Liver (tissue), 9 donors: Measurements from ENCODE around the gene ADGRL2. TPM values are rescaled to one million over a fixed set of nuclear protein-coding genes. Genes with fewer than 3 reads are reported as not detected.

Experiments used
- DNase-seq: peaks from one replicate; pipeline ENCODE4 v3.0.0-alpha.2; 2017; ENCODE audit warnings: low spot score
- H3K27ac ChIP-seq, 2 donors: one replicate each; pipeline ENCODE4 v1.7.0; 2013; ENCODE audit warnings: inconsistent platforms in 2 of 2, low read length in 2 of 2, control low read depth in 1 of 2, low read depth in 1 of 2, mild to moderate bottlenecking in 1 of 2
- H3K27me3 ChIP-seq, 4 donors: one replicate each; pipeline versions ENCODE4 v1.6.1 to v1.7.0; 2013; ENCODE audit warnings: low read length in 3 of 4, inconsistent platforms in 1 of 4, mild to moderate bottlenecking in 1 of 4, moderate library complexity in 1 of 4; ENCODE audit not compliant: control insufficient read depth in 4 of 4, insufficient read depth in 4 of 4
- H3K36me3 ChIP-seq, 4 donors: one replicate each; pipeline versions ENCODE4 v1.6.1 to v1.7.0; 2013; ENCODE audit warnings: low read length in 3 of 4, mild to moderate bottlenecking in 3 of 4, low read depth in 1 of 4, moderate library complexity in 1 of 4; ENCODE audit not compliant: control insufficient read depth in 4 of 4, insufficient read depth in 3 of 4
- H3K4me1 ChIP-seq, 4 donors: one replicate each; pipeline versions ENCODE4 v1.6.1 to v1.7.0; 2013; ENCODE audit warnings: low read length in 3 of 4, mild to moderate bottlenecking in 3 of 4, moderate library complexity in 1 of 4; ENCODE audit not compliant: control insufficient read depth in 4 of 4, insufficient read depth in 4 of 4
- H3K4me3 ChIP-seq, 3 donors: one replicate each; pipeline versions ENCODE4 v1.6.1 to v1.7.0; 2013; ENCODE audit warnings: low read length in 3 of 3, control low read depth in 1 of 3, low read depth in 1 of 3, mild to moderate bottlenecking in 1 of 3
- H3K9ac ChIP-seq, 2 donors: one replicate each; pipeline ENCODE4 v1.7.0; 2013; ENCODE audit warnings: low read length in 2 of 2, mild to moderate bottlenecking in 2 of 2, moderate library complexity in 2 of 2, control low read depth in 1 of 2, low read depth in 1 of 2
- H3K9me3 ChIP-seq, 4 donors: one replicate each; pipeline versions ENCODE4 v1.6.1 to v1.7.0; 2013; ENCODE audit warnings: low read length in 3 of 4; ENCODE audit not compliant: control insufficient read depth in 4 of 4
- EGR1 ChIP-seq, 2 donors: IDR thresholded peaks; 2 replicates each; pipeline ENCODE4 v1.6.1; 2016 to 2018; ENCODE audit warnings: antibody characterized with exemption in 2 of 2, low read depth in 2 of 2
- FOXA2 ChIP-seq: IDR thresholded peaks from 2 replicates; pipeline ENCODE4 v1.6.1; 2016; ENCODE audit warnings: antibody characterized with exemption
- GABPA ChIP-seq, 2 donors: IDR thresholded peaks in 1 of 2; conservative IDR thresholded peaks in 1 of 2; 2 replicates each; pipeline ENCODE4 v1.6.1; 2016; ENCODE audit warnings: antibody characterized with exemption in 2 of 2, mild to moderate bottlenecking in 1 of 2, moderate library complexity in 1 of 2
- HNF4A ChIP-seq, 2 donors: conservative IDR thresholded peaks; 2 replicates each; pipeline ENCODE4 v1.6.1; 2016; ENCODE audit warnings: antibody characterized with exemption in 2 of 2, mild to moderate bottlenecking in 2 of 2
- HNF4G ChIP-seq: IDR thresholded peaks from 2 replicates; pipeline ENCODE4 v1.6.1; 2016; ENCODE audit warnings: antibody characterized with exemption
- JUND ChIP-seq, 2 donors: IDR thresholded peaks; 2 replicates each; pipeline ENCODE4 v1.6.1; 2016; ENCODE audit warnings: antibody characterized with exemption in 2 of 2
- RAD21 ChIP-seq, 2 donors: IDR thresholded peaks; 2 replicates each; pipeline ENCODE4 v1.6.1; 2016; ENCODE audit warnings: antibody characterized with exemption in 2 of 2, mild to moderate bottlenecking in 2 of 2
- RXRA ChIP-seq, 2 donors: IDR thresholded peaks; 2 replicates each; pipeline ENCODE4 v1.6.1; 2017 to 2018; ENCODE audit warnings: antibody characterized with exemption in 2 of 2, mild to moderate bottlenecking in 1 of 2
- SP1 ChIP-seq: IDR thresholded peaks from 2 replicates; pipeline ENCODE4 v1.6.1; 2018; ENCODE audit warnings: antibody characterized with exemption, mild to moderate bottlenecking
- WGBS: extraction: QIAGEN DNeasy Blood & Tissue Kit; methylation state at CpG from one replicate; pipeline ENCODE4 v1.1.7; 2013; 5-methylcytosine and 5-hydroxymethylcytosine counted together
- polyA plus RNA-seq, 2 donors: library from polyadenylated mRNA; stranded (reverse) in 1 of 2; unstranded in 1 of 2; fragments of 200-250 nt in 1 of 2; fragments of >200 nt in 1 of 2; fragmentation: Nextera tagmentation in 1 of 2; extraction: Ambion mirVana in 1 of 2; gene quantifications; one replicate each; pipeline versions ENCODE4 v1.2.1 to v1.2.3, GENCODE V29; 2013 to 2015
- total RNA-seq, 2 donors: library from RNA; depleted of rRNA; stranded (reverse); fragments of >200 nt; gene quantifications; one replicate each; pipeline ENCODE4 v1.2.3, GENCODE V29; 2014
- TF ChIP-seq, protein P1 (sequence below): IDR thresholded peaks from 2 replicates; pipeline ENCODE4 v1.6.1; 2016; ENCODE audit warnings: antibody characterized with exemption
- TF ChIP-seq, protein P2 (sequence below): IDR thresholded peaks from 2 replicates; pipeline ENCODE4 v1.6.1; 2016; ENCODE audit warnings: antibody characterized with exemption
- TF ChIP-seq, protein P3 (sequence below): IDR thresholded peaks from 2 replicates; pipeline ENCODE4 v1.6.1; 2016; ENCODE audit warnings: antibody characterized with exemption
- donor health status: healthy.
- donor health status: healthy.
- donor health status: healthy.
- donor health status: healthy.
- donor health status: healthy.

ADGRL2 gene
- total and polyA plus RNA-seq, 4 donors: 21.1 to 82.0 (median 31.7) TPM

DNA sequence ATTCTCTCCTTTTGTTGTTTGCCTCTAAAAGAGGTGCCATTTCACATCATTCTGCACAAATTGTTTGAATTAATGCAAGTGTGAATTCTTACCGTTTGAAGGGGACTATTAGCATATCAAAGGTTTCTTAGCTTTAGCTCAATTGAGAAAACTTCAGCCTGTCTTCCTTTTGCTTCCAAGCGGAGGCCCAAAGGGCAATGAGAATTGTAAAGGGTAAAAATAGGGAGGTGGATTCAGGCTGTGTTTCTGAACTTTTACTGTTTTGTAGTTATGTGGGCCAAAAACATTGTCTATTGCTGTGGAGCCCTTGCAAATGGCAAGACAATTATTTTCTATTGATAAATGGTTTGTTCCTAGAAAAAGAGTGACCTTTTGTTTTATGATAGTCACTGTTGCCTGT, 3.6 kb downstream of the ADGRL2 start:
- peak overlapping the region; percentile 25 to 78 for H3K9ac ChIP-seq
- peaks cover 0 to 26% (median 24%) of the 10 kb centered on the region in 4 donors for H3K4me1 ChIP-seq
- H3K4me3 ChIP-seq: peak overlapping the region in 2 of 3 donors; percentile 97 to 98
- TF ChIP-seq, protein P1, sequence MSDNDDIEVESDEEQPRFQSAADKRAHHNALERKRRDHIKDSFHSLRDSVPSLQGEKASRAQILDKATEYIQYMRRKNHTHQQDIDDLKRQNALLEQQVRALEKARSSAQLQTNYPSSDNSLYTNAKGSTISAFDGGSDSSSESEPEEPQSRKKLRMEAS: no peak
- TF ChIP-seq SP1: no peak
- TF ChIP-seq, protein P2, sequence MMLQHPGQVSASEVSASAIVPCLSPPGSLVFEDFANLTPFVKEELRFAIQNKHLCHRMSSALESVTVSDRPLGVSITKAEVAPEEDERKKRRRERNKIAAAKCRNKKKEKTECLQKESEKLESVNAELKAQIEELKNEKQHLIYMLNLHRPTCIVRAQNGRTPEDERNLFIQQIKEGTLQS: no peak
- TF ChIP-seq RAD21 (IDR thresholded peaks at IDR 0.05): no peak
- no peak for TF ChIP-seq RXRA (IDR thresholded peaks at IDR 0.05)
- no peak for TF ChIP-seq JUND (IDR thresholded peaks at IDR 0.05)
- no peak for TF ChIP-seq GABPA (IDR thresholded peaks at IDR 0.05 in 1 of 2, conservative IDR thresholded peaks at IDR 0.05 in 1 of 2)
- no peak for TF ChIP-seq HNF4G
- TF ChIP-seq, protein P3, sequence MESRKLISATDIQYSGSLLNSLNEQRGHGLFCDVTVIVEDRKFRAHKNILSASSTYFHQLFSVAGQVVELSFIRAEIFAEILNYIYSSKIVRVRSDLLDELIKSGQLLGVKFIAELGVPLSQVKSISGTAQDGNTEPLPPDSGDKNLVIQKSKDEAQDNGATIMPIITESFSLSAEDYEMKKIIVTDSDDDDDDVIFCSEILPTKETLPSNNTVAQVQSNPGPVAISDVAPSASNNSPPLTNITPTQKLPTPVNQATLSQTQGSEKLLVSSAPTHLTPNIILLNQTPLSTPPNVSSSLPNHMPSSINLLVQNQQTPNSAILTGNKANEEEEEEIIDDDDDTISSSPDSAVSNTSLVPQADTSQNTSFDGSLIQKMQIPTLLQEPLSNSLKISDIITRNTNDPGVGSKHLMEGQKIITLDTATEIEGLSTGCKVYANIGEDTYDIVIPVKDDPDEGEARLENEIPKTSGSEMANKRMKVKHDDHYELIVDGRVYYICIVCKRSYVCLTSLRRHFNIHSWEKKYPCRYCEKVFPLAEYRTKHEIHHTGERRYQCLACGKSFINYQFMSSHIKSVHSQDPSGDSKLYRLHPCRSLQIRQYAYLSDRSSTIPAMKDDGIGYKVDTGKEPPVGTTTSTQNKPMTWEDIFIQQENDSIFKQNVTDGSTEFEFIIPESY: no peak
- no peak for TF ChIP-seq EGR1 (IDR thresholded peaks at IDR 0.05; ENCODE audit: low read depth in 2 of 2)
- H3K27me3 ChIP-seq: no peaks in the 10 kb centered on the region
- peak overlapping the region; percentile 92 to 100 for H3K27ac ChIP-seq
- H3K9me3 ChIP-seq: no peaks in the 10 kb centered on the region
- WGBS: 32% methylated on average over 2 of the region's 2 CpGs
- DNase-seq: no peak
- H3K36me3 ChIP-seq: no peaks in the 10 kb centered on the region

DNA sequence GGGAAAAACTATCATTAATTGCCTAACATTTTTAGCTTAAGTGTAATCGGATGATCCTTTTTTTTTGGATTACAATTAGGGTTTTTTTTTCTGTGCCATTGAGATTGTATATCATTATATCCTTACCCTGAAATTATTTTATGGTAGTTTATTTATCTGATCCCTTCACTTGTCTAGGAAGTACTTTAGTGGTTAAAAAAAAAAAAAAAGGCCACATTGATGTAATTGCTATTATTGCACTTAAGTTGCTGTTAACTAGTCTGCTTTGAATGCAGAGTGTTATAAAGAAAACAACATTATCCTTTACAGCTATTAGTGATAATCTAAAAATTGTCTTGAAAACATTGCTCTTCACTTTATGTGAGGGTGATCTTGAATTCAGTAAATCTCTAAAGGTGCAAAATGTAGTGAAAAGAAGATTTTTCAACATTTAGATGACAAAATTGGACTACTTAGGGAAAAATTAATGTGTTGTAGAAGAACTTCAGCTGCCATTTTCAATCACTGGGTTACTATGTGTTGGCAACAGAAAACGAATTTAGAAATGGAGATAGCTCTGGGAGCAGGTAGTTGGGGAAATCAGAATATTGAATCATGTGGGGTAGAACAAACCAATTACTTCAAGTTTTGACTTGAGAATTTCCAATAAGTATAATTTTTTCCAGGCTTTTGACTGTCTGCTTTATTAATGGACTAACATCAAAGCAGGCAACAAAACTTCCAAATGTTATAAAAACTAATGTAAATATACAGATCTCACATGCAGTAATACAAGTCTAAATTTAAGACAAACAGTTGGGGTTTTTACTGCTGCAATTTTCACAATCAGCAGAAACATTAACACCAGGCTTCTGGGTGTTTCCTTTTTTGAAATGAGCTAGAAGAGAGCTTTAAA, 5.0 kb downstream of the ADGRL2 start:
- Histone ChIP-seq H3K9me3 (no peaks in the 10 kb centered on the region), H3K4me3 (no peak overlapping the region), H3K36me3 (no peaks in the 10 kb centered on the region), H3K4me1 (peaks cover 0 to 23% (median 21%) of the 10 kb centered on the region in 4 donors), H3K9ac (no peak overlapping the region), H3K27me3 (no peaks in the 10 kb centered on the region), H3K27ac (peak overlapping the region in 1 of 2 donors; percentile 0)
- no peak for TF ChIP-seq HNF4A (conservative IDR thresholded peaks at IDR 0.05)
- TF ChIP-seq GABPA (IDR thresholded peaks at IDR 0.05 in 1 of 2, conservative IDR thresholded peaks at IDR 0.05 in 1 of 2): no peak
- TF ChIP-seq, protein P1: no peak
- no peak for TF ChIP-seq HNF4G
- no peak for TF ChIP-seq FOXA2
- TF ChIP-seq EGR1 (IDR thresholded peaks at IDR 0.05; ENCODE audit: low read depth in 2 of 2): no peak
- no peak for TF ChIP-seq SP1
- no peak for TF ChIP-seq RAD21 (IDR thresholded peaks at IDR 0.05)
- DNase-seq: no peak
- WGBS: 52% methylated on average over 2 of the region's 2 CpGs

DNA sequence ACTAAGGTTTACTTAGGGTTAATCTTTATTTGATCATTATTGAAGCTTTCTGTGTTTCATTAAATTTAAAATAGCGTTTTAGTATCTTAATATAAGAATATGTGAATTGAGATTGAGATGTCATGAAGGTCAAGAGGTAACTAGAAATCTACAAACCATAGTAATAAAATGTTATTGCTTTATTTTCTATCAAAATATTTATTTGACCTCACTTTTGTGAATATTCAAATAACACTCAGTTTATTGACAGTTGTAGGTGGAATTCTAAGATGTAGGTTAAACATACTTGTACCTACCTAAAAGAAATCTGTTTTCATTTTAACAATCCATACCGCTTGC, 5.7 kb downstream of the ADGRL2 start:
- Histone ChIP-seq H3K9me3 (no peaks in the 10 kb centered on the region), H3K4me3 (no peak overlapping the region), H3K9ac (no peak overlapping the region), H3K36me3 (no peaks in the 10 kb centered on the region), H3K27ac (peak overlapping the region in 1 of 2 donors; percentile 5), H3K4me1 (peaks cover 0 to 29% (median 23%) of the 10 kb centered on the region in 4 donors), H3K27me3 (no peaks in the 10 kb centered on the region)
- WGBS: 49% methylated on average over 2 of the region's 2 CpGs
- DNase-seq: no peak
- TF ChIP-seq GABPA (IDR thresholded peaks at IDR 0.05 in 1 of 2, conservative IDR thresholded peaks at IDR 0.05 in 1 of 2): no peak
- no peak for TF ChIP-seq FOXA2
